DND-41 (cell line): ENCODE data around the gene FAM168B.

ENCODE experiments used
- ATAC-seq: fragments of 200-7000 bp; cut with Tn5 transposase; 3 replicates; pipeline ENCODE4 v1.9.1; 2021; ENCODE audit warnings: low read depth; ENCODE audit not compliant: insufficient read depth
- DNase-seq: peaks from one replicate; pipeline ENCODE4 v3.0.0-alpha.2; 2020
- H2AFZ ChIP-seq: 2 replicates; pipeline ENCODE4 v1.6.0; 2012; ENCODE audit warnings: low read depth, low read length
- H3K27ac ChIP-seq: 2 replicates; pipeline ENCODE4 v1.5.1; 2012; ENCODE audit warnings: low read length, inconsistent platforms
- H3K27me3 ChIP-seq: fragments of 200-600 bp; sonication (generic); 2 replicates; pipeline ENCODE4 v1.6.0; 2012; ENCODE audit warnings: low read length, mild to moderate bottlenecking, inconsistent platforms; ENCODE audit not compliant: insufficient read depth, poor library complexity
- H3K36me3 ChIP-seq: 2 replicates; pipeline ENCODE4 v1.5.1; 2012; ENCODE audit warnings: low read length, inconsistent platforms; ENCODE audit not compliant: insufficient read depth
- H3K4me1 ChIP-seq: 2 replicates; pipeline ENCODE4 v1.5.1; 2012; ENCODE audit warnings: mild to moderate bottlenecking, low read length; ENCODE audit not compliant: insufficient read depth
- H3K4me2 ChIP-seq: 2 replicates; pipeline ENCODE4 v1.6.0; 2012; ENCODE audit warnings: mild to moderate bottlenecking, moderate library complexity, low read length, inconsistent platforms; ENCODE audit not compliant: insufficient read depth
- H3K4me3 ChIP-seq, 2 experiments: fragments of 200-600 bp in 1 of 2; shearing (Covaris generic) in 1 of 2; 2 replicates each; pipeline ENCODE4 v1.5.1; 2012 to 2016; ENCODE audit warnings: inconsistent platforms in 2 of 2, low read length in 2 of 2, mild to moderate bottlenecking in 2 of 2, low read depth in 1 of 2, moderate library complexity in 1 of 2
- H3K79me2 ChIP-seq: 2 replicates; pipeline ENCODE4 v1.6.0; 2012; ENCODE audit warnings: low read length, inconsistent platforms; ENCODE audit not compliant: insufficient read depth
- H3K9ac ChIP-seq: 2 replicates; pipeline ENCODE4 v1.6.0; 2012; ENCODE audit warnings: low read depth, mild to moderate bottlenecking, inconsistent platforms, low read length, moderate library complexity
- H3K9me3 ChIP-seq: 2 replicates; pipeline ENCODE4 v1.5.1; 2012; ENCODE audit warnings: low read length, moderate library complexity, mild to moderate bottlenecking, inconsistent platforms; ENCODE audit not compliant: insufficient read depth, severe bottlenecking
- H4K20me1 ChIP-seq: 2 replicates; pipeline ENCODE4 v1.6.0; 2012; ENCODE audit warnings: low read length; ENCODE audit not compliant: insufficient read depth
- EZH2 ChIP-seq: IDR thresholded peaks from 3 replicates; pipeline ENCODE4 v1.6.1; 2012; ENCODE audit warnings: borderline replicate concordance, low read depth, mild to moderate bottlenecking, moderate library complexity, low read length, inconsistent platforms; ENCODE audit not compliant: severe bottlenecking
- TF ChIP-seq, protein P1 (sequence below): IDR thresholded peaks from 2 replicates; pipeline ENCODE4 v1.5.1; 2012; ENCODE audit warnings: borderline replicate concordance, low read length, moderate library complexity, mild to moderate bottlenecking; ENCODE audit not compliant: poor library complexity, severe bottlenecking; ENCODE audit errors: extremely low read depth

FAM168B gene

DNA sequence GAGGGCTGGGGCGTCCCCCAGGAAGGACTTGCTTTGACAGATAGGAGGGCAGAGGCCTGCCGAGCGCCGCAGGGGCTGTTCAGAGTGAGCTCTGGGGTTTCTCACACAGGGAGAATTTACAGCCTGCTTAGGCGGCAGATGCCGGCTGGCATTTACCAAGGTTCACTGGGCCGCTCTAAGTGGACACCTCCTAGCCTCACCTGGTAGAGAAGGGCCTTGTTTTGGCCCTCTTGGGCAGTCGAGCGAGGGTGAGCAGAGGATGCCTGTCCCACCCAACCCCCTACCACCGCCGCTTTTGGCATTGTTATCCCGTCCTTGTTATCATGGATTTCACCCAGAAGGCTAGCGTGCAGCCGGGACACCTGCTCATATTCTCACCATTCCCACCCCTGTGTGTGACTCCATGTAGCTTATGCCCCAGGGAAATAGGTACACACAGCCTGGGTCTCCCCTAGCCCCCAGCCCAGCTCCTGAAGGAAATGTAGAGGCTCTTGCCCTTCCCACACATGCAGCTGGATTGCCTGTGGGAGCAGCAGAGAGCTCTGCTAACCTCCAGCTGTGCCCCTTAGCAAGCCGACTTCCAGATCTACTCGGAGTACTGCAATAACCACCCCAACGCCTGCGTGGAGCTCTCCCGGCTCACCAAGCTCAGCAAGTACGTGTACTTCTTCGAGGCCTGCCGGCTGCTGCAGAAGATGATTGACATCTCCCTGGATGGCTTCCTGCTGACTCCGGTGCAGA is 52.4 kb downstream of the FAM168B start:
- no peak overlapping the region for H3K4me2 ChIP-seq
- peak; percentile 74 for DNase-seq

DNA sequence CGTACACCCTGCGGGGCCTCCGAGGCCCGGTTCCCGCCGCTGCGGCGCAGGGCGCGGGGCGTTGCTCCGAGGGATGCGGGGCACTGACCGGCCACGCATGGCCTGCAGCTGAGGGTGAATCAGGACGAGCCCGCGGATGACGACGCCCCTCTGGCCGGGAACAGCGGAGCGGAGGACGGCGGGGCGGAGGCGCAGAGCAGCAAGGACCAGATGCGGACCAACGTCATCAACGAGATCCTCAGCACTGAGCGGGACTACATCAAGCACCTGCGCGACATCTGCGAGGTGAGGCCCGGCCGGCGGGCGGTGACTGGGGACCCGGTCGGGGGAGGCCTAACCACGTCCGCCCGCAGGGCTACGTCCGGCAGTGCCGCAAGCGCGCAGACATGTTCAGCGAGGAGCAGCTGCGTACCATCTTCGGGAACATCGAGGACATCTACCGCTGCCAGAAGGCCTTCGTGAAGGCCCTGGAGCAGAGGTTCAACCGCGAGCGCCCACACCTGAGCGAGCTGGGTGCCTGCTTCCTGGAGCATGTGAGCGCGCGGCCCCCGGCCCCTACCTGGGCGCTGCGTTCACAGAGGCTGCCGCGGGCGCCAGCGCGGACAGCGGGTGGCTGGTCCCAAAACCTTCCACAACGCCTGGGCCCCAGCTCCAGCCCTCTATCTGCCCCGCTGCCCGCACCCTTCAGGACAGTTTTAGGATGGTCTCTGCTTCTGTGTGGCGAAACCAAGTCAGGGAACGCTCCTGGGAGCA is 53.2 kb downstream of the FAM168B start:
- Histone ChIP-seq H3K9ac (no peak overlapping the region), H3K9me3 (no peaks in the 10 kb centered on the region), H3K27me3 (no peaks in the 10 kb centered on the region), H3K4me2 (no peak overlapping the region), H3K79me2 (no peaks in the 10 kb centered on the region), H3K36me3 (no peaks in the 10 kb centered on the region), H3K4me3 (no peak overlapping the region), H3K4me1 (peaks cover 27% of the 10 kb centered on the region), H4K20me1 (peaks cover 7% of the 10 kb centered on the region; the same call in 1 of the 2 replicates), H2AFZ (no peak overlapping the region), H3K27ac (peak overlapping the region; percentile 51; the same call in 1 of the 2 replicates)
- TF ChIP-seq, protein P1, sequence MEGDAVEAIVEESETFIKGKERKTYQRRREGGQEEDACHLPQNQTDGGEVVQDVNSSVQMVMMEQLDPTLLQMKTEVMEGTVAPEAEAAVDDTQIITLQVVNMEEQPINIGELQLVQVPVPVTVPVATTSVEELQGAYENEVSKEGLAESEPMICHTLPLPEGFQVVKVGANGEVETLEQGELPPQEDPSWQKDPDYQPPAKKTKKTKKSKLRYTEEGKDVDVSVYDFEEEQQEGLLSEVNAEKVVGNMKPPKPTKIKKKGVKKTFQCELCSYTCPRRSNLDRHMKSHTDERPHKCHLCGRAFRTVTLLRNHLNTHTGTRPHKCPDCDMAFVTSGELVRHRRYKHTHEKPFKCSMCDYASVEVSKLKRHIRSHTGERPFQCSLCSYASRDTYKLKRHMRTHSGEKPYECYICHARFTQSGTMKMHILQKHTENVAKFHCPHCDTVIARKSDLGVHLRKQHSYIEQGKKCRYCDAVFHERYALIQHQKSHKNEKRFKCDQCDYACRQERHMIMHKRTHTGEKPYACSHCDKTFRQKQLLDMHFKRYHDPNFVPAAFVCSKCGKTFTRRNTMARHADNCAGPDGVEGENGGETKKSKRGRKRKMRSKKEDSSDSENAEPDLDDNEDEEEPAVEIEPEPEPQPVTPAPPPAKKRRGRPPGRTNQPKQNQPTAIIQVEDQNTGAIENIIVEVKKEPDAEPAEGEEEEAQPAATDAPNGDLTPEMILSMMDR, result no peak
- no peak for TF ChIP-seq EZH2
- ATAC-seq (no peak), DNase-seq (no peak)

More for the DNA sequence above, 52.4 kb downstream of the FAM168B start:
- H3K79me2 ChIP-seq, result no peaks in the 10 kb centered on the region
- H3K9ac ChIP-seq, result peak overlapping the region; percentile 32; the same call in 1 of the 2 replicates
- H2AFZ ChIP-seq, result no peak overlapping the region
- no peak for TF ChIP-seq EZH2
- TF ChIP-seq, protein P1, result no peak
- no peaks in the 10 kb centered on the region for H3K36me3 ChIP-seq
- no peak overlapping the region for H3K4me3 ChIP-seq
- H3K9me3 ChIP-seq, result no peaks in the 10 kb centered on the region
- ATAC-seq, result peak; percentile 74
- H3K27me3 ChIP-seq, result no peaks in the 10 kb centered on the region
- H3K4me1 ChIP-seq, result peaks cover 27% of the 10 kb centered on the region
- peaks cover 14% of the 10 kb centered on the region; the same call in 1 of the 2 replicates for H4K20me1 ChIP-seq
- peak overlapping the region; percentile 51 for H3K27ac ChIP-seq

DNA sequence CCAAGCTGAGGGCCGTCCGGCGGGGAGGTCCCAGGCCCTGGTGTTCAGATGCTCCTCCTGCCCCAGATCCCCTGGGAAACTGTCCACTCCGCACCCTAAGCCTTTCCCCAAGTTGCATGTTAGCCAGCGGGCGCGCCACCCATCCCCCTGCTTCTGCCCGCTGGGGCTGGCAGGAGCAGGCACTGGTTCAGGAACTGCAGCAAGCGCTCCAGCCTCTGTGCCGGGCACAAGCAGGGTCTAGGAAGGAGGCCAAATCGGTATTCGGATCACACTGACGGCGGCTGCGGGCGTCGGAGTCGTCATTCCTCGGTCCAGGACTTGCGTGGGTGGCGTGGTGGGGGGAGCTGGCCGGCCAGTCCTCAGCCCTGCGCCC is 53.7 kb downstream of the FAM168B start:
- DNase-seq, result no peak
- no peak overlapping the region for H3K4me2 ChIP-seq
- no peak for ATAC-seq

More for the DNA sequence above, 53.7 kb downstream of the FAM168B start:
- Histone ChIP-seq H3K4me3 (no peak overlapping the region), H3K36me3 (no peaks in the 10 kb centered on the region), H3K27me3 (no peaks in the 10 kb centered on the region), H3K79me2 (no peaks in the 10 kb centered on the region), H3K9me3 (no peaks in the 10 kb centered on the region), H3K9ac (no peak overlapping the region), H3K4me1 (peaks cover 27% of the 10 kb centered on the region), H4K20me1 (peaks cover 1% of the 10 kb centered on the region; the same call in 1 of the 2 replicates), H3K27ac (no peak overlapping the region), H2AFZ (no peak overlapping the region)
- no peak for TF ChIP-seq EZH2
- TF ChIP-seq, protein P1, result no peak
